ENCODE measurements around the gene WDR64. TPM values are rescaled to one million over a fixed set of nuclear protein-coding genes. Genes with fewer than 3 reads are reported as not detected.

The WDR64 gene
- total and polyA plus RNA-seq, 2 donors (not counting 3 experiments of a cell fraction or from before 2014, with no cell fraction given), result not detected

DNA sequence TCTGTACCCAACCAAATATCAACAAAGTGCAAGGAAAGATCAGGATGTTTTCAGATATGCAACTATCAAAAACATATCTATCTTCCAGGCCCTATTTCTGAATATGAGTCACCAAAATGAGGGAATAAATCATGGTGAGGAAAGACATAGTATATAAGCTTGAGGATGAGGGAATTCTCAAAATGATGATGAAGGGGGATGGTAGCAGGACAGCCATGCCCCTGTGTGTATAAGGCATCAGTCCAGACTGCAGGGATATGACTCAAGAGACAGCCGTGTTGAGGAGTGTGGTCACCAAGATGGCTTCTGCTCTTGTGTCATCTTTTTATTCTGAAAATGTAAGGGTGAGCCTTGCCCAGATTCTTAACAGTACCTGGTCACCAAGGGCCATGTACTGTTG, 4.4 kb upstream of the WDR64 start:
- no peaks in the 10 kb centered on the region for H4K20me1 ChIP-seq (replicated peaks; ENCODE audit: control insufficient read depth, extremely low read depth, insufficient read depth, low read length)
- no peaks in the 10 kb centered on the region for H3K9me3 ChIP-seq (replicated peaks; ENCODE audit: control insufficient read depth, insufficient read depth, low read length)
- H3K4me1 ChIP-seq (ENCODE audit: control insufficient read depth, extremely low read depth, insufficient read depth, low read length), result no peaks in the 10 kb centered on the region
- H3K79me2 ChIP-seq (ENCODE audit: control insufficient read depth, insufficient read depth, low read length), result no peaks in the 10 kb centered on the region
- H2AFZ ChIP-seq (ENCODE audit: low read depth, low read length), result no peak overlapping the region
- FAIRE-seq (no peak), DNase-seq (ENCODE audit: low read depth, low spot score) (no peak)
- intact Hi-C loops (cut with micrococcal nuclease) (no loop called here), dilution Hi-C loops (cut with MboI; ENCODE audit: extremely low pct_ligation_motif_present, low sequenced_read_pairs) (no loop called here)
- no peak overlapping the region for H3K4me2 ChIP-seq (ENCODE audit: insufficient read depth, low read length)
- BruUV-seq (replicated peaks), result no TSS peak
- POLR2A ChIA-PET, result no interaction called here
- no peak overlapping the region for H3K9ac ChIP-seq (replicated peaks; ENCODE audit: extremely low read depth, insufficient read depth, low read length)
- no peaks in the 10 kb centered on the region for H3K9me1 ChIP-seq (replicated peaks; ENCODE audit: control insufficient read depth, extremely low read depth, insufficient read depth, low read length)
- TF ChIP-seq POLR2A (IDR thresholded peaks at IDR 0.05; ENCODE audit: low read depth, low read length) (no peak), JUN (IDR thresholded peaks at IDR 0.05; ENCODE audit: borderline replicate concordance, insufficient read depth, insufficient read length, low read depth) (no peak), POLR2AphosphoS5 (IDR thresholded peaks at IDR 0.05; ENCODE audit: insufficient read depth, low read depth, low read length) (no peak), MYC (IDR thresholded peaks at IDR 0.05; ENCODE audit: low read depth, low read length) (no peak), EZH2 (IDR thresholded peaks at IDR 0.05; ENCODE audit: borderline replicate concordance, low read depth, low read length, severe bottlenecking) (no peak), FOS (IDR thresholded peaks at IDR 0.05; ENCODE audit: borderline replicate concordance, insufficient read depth, low read length) (no peak), MAX (IDR thresholded peaks at IDR 0.05; ENCODE audit: insufficient read depth, insufficient read length) (no peak), GATA2 (IDR thresholded peaks at IDR 0.05; ENCODE audit: insufficient read depth, insufficient read length, low read depth, low read length) (no peak)
- TF ChIP-seq, protein P1, sequence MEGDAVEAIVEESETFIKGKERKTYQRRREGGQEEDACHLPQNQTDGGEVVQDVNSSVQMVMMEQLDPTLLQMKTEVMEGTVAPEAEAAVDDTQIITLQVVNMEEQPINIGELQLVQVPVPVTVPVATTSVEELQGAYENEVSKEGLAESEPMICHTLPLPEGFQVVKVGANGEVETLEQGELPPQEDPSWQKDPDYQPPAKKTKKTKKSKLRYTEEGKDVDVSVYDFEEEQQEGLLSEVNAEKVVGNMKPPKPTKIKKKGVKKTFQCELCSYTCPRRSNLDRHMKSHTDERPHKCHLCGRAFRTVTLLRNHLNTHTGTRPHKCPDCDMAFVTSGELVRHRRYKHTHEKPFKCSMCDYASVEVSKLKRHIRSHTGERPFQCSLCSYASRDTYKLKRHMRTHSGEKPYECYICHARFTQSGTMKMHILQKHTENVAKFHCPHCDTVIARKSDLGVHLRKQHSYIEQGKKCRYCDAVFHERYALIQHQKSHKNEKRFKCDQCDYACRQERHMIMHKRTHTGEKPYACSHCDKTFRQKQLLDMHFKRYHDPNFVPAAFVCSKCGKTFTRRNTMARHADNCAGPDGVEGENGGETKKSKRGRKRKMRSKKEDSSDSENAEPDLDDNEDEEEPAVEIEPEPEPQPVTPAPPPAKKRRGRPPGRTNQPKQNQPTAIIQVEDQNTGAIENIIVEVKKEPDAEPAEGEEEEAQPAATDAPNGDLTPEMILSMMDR (IDR thresholded peaks at IDR 0.05; ENCODE audit: extremely low read depth in 1 of 2, insufficient read depth in 1 of 2, low read depth in 1 of 2, low read length in 2 of 2), result no peak
- no peak overlapping the region for H3K4me3 ChIP-seq (replicated peaks in 1 of 3; ENCODE audit: insufficient read depth in 1 of 3, low read depth in 1 of 3, low read length in 3 of 3)
- no peak overlapping the region for H3K27ac ChIP-seq (ENCODE audit: insufficient read depth, low read depth, low read length)
- CTCF ChIA-PET, result no interaction called here
- no peaks in the 10 kb centered on the region for H3K27me3 ChIP-seq (ENCODE audit: control insufficient read depth in 2 of 2, insufficient read depth in 2 of 2, low read length in 2 of 2)
- H3K36me3 ChIP-seq (ENCODE audit: control insufficient read depth in 2 of 2, extremely low read depth in 1 of 2, insufficient read depth in 2 of 2, low read length in 2 of 2), result no peaks in the 10 kb centered on the region

All from endothelial cell of umbilical vein (primary cell).